ENCODE data around the gene ZNF598. TPM values are rescaled to one million over a fixed set of nuclear protein-coding genes. Genes with fewer than 3 reads are reported as not detected.
A peak's percentile ranks its signal among the peaks of the same experiment; 100 is the strongest.

The ZNF598 gene
- total RNA-seq, 4 donors from 2014 or later, result 37.0 to 83.1 (median 49.2) TPM

- H3K27ac ChIP-seq, result peak overlapping the region in 2 of 4 donors; percentile 31 to 80
- WGBS, 2 donors, result 90% methylated on average over 12 of the region's 12 CpGs
- peaks cover 0 to 33% of the 10 kb centered on the region in 2 donors for H3K27me3 ChIP-seq
- no peak for TF ChIP-seq CTCF (IDR thresholded peaks at IDR 0.05)
- TF ChIP-seq POLR2A (IDR thresholded peaks at IDR 0.05), result no peak
- no peak for TF ChIP-seq EP300 (IDR thresholded peaks at IDR 0.05)
- H3K4me1 ChIP-seq, result peaks cover 0 to 69% (median 34%) of the 10 kb centered on the region in 4 donors
- H3K9me3 ChIP-seq, result no peaks in the 10 kb centered on the region
- H3K4me3 ChIP-seq, result no peak overlapping the region
- no peaks in the 10 kb centered on the region for H3K36me3 ChIP-seq
- DNase-seq (ENCODE audit: low spot score in 2 of 2), result no peak
Measured at GRCh38 chr16:2024032-2024420, 14.4 kb upstream of the ZNF598 start.

- H3K36me3 ChIP-seq, result no peaks in the 10 kb centered on the region
- H3K4me3 ChIP-seq, result peak overlapping the region; percentile 17 to 43 (median 36)
- TF ChIP-seq EP300 (IDR thresholded peaks at IDR 0.05) (peak; percentile 30 to 60), CTCF (IDR thresholded peaks at IDR 0.05) (peak; percentile 98 to 99 (median 99)), POLR2A (IDR thresholded peaks at IDR 0.05) (peak in 1 of 2 donors; percentile 15)
- H3K4me1 ChIP-seq, result peaks cover 0 to 62% (median 28%) of the 10 kb centered on the region in 4 donors
- H3K9me3 ChIP-seq, result no peaks in the 10 kb centered on the region
- WGBS, 2 donors, result 8 to 14% methylated on average over 24 to 32 of the region's 53 CpGs
- DNase-seq (ENCODE audit: low spot score in 2 of 2), result peak; percentile 86 to 94
- H3K27me3 ChIP-seq, result peaks cover 0 to 35% of the 10 kb centered on the region in 2 donors
- peak overlapping the region; percentile 31 to 81 (median 78) for H3K27ac ChIP-seq
Measured at GRCh38 chr16:2023092-2024031, 13.7 kb upstream of the ZNF598 start.

GRCh38 chr16:2022723-2023091, 13.1 kb upstream of the ZNF598 start:
- peaks cover 0 to 35% of the 10 kb centered on the region in 2 donors for H3K27me3 ChIP-seq
- 1% methylated on average over 13 to 14 of the region's 14 CpGs for WGBS, 2 donors
- TF ChIP-seq EP300 (IDR thresholded peaks at IDR 0.05) (no peak), CTCF (IDR thresholded peaks at IDR 0.05) (no peak), POLR2A (IDR thresholded peaks at IDR 0.05) (no peak)
- H3K36me3 ChIP-seq, result no peaks in the 10 kb centered on the region
- no peaks in the 10 kb centered on the region for H3K9me3 ChIP-seq
- H3K27ac ChIP-seq, result peak overlapping the region in 1 of 4 donors; percentile 80
- no peak for DNase-seq (ENCODE audit: low spot score in 2 of 2)
- H3K4me1 ChIP-seq, result peaks cover 0 to 56% (median 25%) of the 10 kb centered on the region in 4 donors
- peak overlapping the region in 2 of 4 donors; percentile 40 to 43 for H3K4me3 ChIP-seq

- H3K9me3 ChIP-seq, result no peaks in the 10 kb centered on the region
- peaks cover 0 to 35% of the 10 kb centered on the region in 2 donors for H3K27me3 ChIP-seq
- no peaks in the 10 kb centered on the region for H3K36me3 ChIP-seq
- H3K4me3 ChIP-seq, result no peak overlapping the region
- TF ChIP-seq CTCF (IDR thresholded peaks at IDR 0.05), result no peak
- no peak for TF ChIP-seq POLR2A (IDR thresholded peaks at IDR 0.05)
- TF ChIP-seq EP300 (IDR thresholded peaks at IDR 0.05), result no peak
- H3K27ac ChIP-seq, result no peak overlapping the region
- H3K4me1 ChIP-seq, result peaks cover 0 to 39% (median 17%) of the 10 kb centered on the region in 4 donors
- no peak for DNase-seq (ENCODE audit: low spot score in 2 of 2)
- WGBS, 2 donors, result 1 to 2% methylated on average over 22 to 53 of the region's 96 CpGs
Measured at GRCh38 chr16:2019921-2020831, 10.6 kb upstream of the ZNF598 start.
